Activated CD8-positive, alpha-beta memory T cell treated with anti-CD3 and anti-CD28 coated beads for 36 hours (primary cell): ENCODE data around the gene TJP2. TPM values are rescaled to one million over a fixed set of nuclear protein-coding genes. Genes with fewer than 3 reads are reported as not detected.

Experiments used
- CTCF ChIA-PET: fragments of 350-600 bp; sonication (Branson Sonifier 250); formaldehyde crosslinking; loops from one replicate; lab custom pipeline; 2021; ENCODE audit warnings: antibody characterized with exemption; lab: Charles Lee
- POLR2A ChIA-PET: fragments of 350-600 bp; sonication (Branson Sonifier 250); formaldehyde crosslinking; loops from one replicate; lab custom pipeline; 2021; ENCODE audit warnings: antibody characterized with exemption; lab: Charles Lee
- total RNA-seq, 2 experiments: library from RNA; stranded (reverse); gene quantifications; one replicate each; pipeline ENCODE4 v1.2.3, GENCODE V29; 2021

Gene TJP2
- total RNA-seq, 2 experiments from 2014 or later = 14.1 to 16.6 TPM

DNA sequence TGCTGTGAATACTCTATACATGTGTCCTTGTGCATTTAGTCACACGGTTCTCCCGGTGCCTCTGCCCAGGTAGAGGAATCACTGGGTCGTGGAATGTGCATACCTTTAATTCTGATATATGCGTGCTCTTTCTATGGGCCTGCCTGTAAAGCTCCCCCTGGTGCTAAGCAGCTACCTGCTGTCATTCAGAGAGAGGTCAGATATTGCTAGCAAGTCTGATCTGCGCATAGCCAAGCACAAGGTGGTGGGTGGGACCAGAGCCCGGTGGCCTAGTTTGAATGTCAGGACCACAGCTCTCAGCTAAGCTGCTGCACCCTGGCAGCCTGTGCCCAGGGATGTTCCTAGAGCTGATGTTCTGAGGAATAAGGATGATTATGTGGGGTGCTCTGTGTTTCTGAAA, 33.4 kb downstream of the TJP2 start:
- POLR2A ChIA-PET = no interaction called here
- CTCF ChIA-PET = no interaction called here

DNA sequence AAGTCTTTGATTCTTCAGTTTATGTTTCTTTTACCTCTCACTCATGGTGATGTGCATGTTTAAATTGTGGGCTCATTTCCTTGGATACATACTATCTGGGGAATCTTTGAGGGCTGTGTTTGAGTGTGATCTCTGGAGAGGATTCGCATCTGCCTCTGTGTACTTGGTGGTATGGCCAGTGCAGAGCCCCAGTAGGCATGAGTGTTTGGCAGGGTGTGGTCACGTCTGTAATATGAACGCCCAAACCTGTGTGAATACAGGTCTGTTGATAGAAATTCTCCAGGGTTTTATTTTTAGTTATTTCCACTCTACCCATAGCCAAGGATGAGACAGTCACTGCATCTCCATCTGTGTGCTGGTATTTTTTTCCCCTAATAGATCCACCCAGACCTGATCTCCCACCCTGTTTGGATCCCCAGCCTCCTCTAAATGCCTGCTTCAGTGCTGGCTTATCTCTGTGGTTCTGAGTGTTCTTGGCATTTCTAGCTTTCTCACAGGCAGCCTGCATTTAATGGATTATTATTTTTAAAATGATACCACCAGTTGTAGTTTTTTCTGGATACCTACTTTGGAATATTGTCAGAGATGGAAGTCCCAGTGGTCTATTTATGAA, 37.5 kb downstream of the TJP2 start:
- CTCF ChIA-PET = no interaction called here
- POLR2A ChIA-PET = no interaction called here

DNA sequence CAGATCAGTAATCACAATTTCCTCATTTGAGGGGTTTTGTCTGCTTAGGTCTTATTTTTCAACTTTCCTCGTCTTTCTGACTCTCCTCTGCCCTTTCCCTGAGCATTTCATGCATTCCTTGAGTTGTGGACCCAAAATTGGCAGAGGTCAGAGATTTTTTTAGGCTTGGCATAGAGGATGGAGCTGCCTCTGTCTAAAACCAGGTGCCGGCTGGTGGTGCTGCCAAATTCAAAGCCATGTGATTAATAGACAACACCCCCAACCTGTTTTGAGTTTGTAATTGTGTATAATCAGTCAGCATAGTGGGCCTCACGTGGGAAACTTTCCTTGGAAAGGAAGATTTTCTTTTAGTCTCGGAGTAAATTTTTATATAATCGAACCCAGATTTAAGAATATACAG, 39.6 kb downstream of the TJP2 start:
- POLR2A ChIA-PET = no interaction called here
- CTCF ChIA-PET = no interaction called here

DNA sequence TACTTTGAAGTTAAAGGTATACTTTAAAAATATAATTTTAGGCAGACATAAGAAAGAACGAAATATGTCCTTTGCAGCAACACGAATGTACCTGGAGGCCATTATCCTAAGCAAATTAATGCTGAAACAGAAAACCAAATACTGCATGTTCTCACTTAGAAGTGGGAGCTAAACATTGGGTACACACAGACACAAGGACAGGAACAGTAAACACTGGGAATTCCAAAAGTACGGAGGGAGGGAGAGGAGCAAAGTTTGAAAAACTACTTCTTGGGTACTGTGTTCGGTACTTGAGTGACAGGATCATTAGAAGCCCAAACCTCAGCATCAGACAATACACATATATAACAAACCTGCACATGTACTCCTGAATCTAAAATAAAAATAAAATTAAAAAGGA, 40.9 kb downstream of the TJP2 start:
- POLR2A ChIA-PET = no interaction called here
- CTCF ChIA-PET = no interaction called here

DNA sequence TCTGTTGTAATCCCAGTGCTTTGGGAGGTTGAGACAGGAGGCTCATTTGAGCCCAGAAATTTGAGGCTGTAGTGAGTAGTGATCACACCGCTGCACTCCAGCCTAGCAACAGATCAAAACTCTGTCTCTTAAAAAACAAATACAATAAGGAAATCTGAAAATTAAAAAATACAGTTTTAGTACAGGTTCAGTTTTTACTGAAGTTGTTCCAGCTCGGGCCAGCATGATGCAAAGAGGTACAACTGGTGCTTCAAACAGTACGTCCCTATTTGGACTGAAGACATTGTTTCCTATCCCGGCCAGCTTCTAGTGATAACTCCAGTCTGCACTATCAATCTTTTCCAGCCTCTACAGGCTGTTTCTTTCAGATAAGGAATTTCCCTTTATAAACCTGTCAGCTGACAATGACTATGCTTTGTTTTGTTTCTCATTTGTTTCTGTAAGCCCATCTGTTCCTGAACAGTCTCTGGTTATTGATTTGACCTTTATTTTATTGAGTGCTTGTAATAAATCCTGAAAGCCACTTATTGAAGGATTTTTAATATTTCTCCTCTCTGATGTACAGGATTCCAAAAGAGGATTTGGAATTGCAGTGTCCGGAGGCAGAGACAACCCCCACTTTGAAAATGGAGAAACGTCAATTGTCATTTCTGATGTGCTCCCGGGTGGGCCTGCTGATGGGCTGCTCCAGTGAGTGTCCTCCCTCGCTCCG, 41.9 kb downstream of the TJP2 start:
- ChIA-PET CTCF (no interaction called here), POLR2A (no interaction called here)

DNA sequence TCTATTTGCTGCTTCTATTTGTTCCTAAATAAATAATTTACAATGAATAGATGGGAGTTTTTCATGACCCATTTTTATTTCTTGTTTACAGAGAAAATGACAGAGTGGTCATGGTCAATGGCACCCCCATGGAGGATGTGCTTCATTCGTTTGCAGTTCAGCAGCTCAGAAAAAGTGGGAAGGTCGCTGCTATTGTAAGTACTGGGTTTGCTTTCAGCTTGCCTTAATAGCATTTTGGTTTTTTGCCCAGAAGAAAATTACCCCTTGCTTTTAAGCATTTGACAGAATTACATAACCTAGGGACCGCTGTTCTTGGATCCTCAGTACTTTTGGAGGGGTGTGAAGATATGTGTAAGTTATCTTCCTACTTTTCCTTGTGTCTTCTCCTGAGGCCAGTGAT, 44.1 kb downstream of the TJP2 start:
- POLR2A ChIA-PET = no interaction called here
- CTCF ChIA-PET = interaction anchor here (0.8 kb wide), 1 partner anchor 25 kb away, joined by 3 read pairs; no protein-coding TSS in a partner anchor

DNA sequence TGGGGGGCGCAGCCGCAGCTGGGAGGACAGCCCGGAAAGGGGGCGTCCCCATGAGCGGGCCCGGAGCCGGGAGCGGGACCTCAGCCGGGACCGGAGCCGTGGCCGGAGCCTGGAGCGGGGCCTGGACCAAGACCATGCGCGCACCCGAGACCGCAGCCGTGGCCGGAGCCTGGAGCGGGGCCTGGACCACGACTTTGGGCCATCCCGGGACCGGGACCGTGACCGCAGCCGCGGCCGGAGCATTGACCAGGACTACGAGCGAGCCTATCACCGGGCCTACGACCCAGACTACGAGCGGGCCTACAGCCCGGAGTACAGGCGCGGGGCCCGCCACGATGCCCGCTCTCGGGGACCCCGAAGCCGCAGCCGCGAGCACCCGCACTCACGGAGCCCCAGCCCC, 47.0 kb downstream of the TJP2 start:
- ChIA-PET CTCF (no interaction called here), POLR2A (no interaction called here)

DNA sequence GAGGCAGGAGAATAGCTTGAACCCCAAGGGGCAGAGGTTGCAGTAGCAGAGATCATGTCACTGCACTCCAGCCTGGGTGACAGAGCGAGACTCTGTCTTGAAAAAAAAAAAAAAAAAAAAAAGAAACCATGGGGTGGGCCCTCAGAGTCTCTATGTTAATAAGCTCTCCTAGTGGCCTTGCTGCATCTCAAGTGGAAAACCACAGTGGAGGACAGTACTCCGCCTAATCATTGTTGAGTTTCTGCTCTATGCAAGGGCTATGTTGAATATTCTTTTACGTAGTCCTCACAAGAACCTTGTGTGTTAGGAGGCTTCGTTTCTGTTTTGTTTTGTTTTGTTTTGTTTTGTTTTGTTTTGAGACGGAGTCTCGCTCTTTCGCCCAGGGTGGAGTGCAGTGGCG, 48.9 kb downstream of the TJP2 start:
- ChIA-PET POLR2A (no interaction called here), CTCF (interaction anchor here (1.2 kb wide), 1 partner anchor 167 kb away, joined by 3 read pairs; no protein-coding TSS in a partner anchor)

DNA sequence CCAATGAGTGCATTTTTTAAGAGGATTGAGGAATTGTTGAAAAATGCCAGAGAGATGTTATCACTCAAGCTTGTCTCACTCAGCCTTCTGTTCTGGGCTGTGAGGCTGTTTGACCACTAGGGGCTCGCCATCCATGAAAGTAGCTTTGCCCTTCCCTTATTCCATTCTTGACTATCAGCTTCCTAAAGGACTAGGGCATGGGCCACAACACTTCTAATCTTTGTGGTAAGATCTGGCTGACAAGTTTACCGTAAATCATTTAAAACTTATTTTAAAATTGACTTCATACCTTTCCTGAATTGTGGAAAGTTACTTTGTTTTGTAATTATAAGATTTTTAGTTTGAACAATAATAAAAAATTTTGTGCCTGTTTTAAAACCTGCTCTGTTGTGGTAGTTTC, 49.5 kb downstream of the TJP2 start:
- ChIA-PET CTCF (interaction anchor here (1.2 kb wide), 1 partner anchor 168 kb away, joined by 3 read pairs; no protein-coding TSS in a partner anchor), POLR2A (no interaction called here)

DNA sequence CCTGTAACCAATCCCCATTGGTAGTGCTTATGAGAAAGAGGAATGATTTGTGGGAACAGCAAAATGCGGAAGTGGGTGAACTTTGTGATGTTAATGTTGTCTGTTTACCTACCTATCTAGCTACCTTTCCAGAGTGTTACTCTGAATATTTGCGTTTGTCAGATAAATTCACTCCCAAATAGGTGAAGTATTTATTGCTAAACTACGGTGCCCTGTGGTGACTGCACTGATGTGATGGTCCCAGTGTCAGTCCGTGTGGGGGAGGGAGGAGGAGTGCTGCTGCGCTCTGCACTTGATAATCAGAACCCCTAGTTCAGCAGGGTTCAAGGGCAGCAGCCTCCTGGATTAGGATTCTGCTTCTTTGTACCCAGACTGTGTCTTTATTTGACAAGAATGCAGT, 55.3 kb downstream of the TJP2 start:
- POLR2A ChIA-PET = interaction anchor here (0.6 kb wide), 1 partner anchor 37 kb away, joined by 3 read pairs; no protein-coding TSS in a partner anchor

DNA sequence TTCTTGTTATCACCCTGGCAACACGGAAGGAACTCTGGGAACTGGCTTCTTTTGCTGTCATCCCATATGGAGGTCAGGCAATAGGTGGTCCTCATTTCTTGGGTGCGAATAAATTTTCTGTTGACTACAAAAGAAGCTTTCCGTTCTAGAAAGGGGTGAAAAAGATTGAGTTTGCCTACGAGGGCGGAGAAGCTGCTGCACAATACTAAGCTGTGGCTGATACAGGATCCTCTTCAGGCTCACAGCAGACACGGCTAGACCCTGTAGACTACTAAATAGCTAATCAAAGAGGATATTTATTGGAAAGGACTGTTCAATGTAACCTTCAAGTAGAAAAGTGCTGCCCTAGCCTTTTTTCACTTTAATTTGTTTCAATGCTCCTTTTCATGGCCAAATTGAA, 58.1 kb downstream of the TJP2 start:
- ChIA-PET CTCF (no interaction called here), POLR2A (no interaction called here)

More for the DNA sequence above, 55.3 kb downstream of the TJP2 start:
- CTCF ChIA-PET = no interaction called here

DNA sequence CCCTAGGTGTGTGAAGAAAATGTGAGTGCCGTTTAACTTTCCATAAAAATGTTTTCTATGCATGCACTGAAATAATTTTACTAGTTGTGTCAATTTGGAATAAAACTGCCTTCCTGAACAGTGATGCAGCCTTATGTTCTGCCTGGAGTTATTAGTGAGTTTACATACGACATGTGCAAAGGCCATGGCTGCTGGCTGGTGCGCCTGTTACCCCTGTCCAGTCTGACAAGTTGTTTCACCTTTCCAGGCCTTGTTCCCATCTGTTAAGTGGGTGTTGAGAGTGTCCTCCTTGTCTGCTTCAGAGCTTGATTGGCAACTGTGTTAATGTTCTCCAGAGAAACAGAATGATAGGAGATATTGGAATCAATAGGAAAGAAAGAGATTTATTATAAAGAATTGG, 60.6 kb downstream of the TJP2 start:
- POLR2A ChIA-PET = no interaction called here
- CTCF ChIA-PET = no interaction called here

DNA sequence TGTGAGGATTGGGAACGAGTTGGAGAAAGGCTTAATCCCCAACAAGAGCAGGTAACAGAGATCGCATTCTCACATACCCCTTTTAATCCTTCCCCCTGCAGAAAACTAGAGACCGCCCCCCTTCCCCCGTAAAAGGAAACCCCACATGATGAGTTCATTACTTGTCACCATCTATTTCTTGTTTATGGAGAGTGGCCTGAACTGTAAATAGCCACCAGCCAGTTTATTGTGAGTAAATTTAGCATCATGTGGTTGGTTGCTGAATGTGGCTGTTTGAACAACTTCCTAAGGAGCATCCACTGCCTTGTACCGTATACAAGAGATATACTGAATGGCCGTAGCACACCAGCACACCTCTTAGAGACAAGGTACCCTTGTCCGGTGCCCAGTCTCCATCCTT, 62.1 kb downstream of the TJP2 start:
- ChIA-PET CTCF (no interaction called here), POLR2A (no interaction called here)

DNA sequence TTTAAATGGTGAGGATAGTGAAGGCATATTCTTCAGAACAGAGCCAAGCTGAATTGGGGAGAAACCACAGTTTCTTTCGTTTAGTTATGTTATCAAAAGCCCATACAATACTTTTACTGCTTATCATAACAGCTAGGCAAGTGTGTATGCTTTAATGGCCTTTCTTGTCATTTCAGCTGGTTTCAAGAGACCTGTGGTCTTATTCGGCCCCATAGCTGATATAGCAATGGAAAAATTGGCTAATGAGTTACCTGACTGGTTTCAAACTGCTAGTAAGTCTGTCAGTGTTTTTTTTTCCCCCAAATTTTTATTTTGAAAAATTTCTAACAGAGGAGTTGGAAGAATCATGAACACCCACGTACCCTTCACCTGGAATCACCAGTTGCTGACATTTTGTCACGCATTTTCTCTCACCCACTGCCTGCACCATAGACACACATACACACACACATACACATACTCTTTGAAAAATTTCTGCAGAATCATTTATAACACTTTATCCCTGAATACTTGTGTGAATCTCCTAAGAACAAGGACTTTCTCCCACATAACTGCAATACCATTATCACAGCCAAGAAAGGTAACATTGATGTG, 63.7 kb downstream of the TJP2 start:
- ChIA-PET CTCF (interaction anchor here (0.6 to 0.9 kb wide), 2 partner anchors 9 to 124 kb away, joined by 3 read pairs; no protein-coding TSS in a partner anchor), POLR2A (no interaction called here)

DNA sequence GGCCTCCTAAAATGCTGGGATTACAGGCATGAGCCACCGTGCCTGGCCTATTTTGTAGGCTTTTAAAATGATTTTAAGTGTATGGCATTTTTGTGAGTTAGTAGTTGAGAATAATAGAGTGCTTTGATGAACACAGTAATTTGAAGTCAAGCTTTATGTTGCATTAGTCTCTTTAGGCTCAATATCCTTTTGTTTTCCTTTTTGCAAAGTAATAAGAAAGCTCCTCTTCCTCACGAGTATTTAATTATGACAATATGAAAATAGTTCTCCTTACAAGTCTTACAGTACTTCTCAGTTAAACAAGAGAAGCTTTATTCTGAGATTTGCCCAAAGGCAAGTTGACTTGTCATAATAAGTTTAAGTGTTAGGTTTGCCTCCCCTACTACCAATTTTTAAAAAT, 69.0 kb downstream of the TJP2 start:
- POLR2A ChIA-PET = no interaction called here
- CTCF ChIA-PET = no interaction called here

DNA sequence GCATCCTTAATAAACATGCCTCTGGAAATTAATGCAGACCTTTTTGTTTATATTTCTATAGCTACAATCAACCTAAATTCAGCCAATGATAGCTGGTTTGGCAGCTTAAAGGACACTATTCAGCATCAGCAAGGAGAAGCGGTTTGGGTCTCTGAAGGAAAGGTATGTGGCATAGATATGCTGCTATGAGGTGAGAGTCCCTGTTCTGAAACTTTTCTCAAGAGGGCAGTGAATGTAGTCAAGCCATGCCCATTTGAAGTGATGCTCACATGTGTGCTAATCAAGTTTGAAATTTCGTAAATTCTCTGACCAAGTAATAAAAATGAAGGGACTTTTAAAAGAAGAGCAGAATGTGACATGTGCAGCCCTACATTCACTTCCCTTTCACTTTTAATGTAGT, 72.6 kb downstream of the TJP2 start:
- CTCF ChIA-PET = no interaction called here
- POLR2A ChIA-PET = no interaction called here

DNA sequence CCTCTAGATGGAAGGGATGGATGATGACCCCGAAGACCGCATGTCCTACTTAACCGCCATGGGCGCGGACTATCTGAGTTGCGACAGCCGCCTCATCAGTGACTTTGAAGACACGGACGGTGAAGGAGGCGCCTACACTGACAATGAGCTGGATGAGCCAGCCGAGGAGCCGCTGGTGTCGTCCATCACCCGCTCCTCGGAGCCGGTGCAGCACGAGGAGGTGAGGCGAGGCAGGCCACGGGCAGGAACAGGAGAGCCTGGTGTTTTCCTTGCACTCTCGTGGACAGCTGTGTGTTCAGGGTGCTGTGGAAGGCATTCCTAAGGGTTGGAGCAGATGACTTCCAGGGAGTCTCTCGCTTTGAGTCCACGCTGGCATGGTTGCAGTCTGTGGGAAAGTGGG, 73.9 kb downstream of the TJP2 start:
- POLR2A ChIA-PET = no interaction called here
- CTCF ChIA-PET = no interaction called here

DNA sequence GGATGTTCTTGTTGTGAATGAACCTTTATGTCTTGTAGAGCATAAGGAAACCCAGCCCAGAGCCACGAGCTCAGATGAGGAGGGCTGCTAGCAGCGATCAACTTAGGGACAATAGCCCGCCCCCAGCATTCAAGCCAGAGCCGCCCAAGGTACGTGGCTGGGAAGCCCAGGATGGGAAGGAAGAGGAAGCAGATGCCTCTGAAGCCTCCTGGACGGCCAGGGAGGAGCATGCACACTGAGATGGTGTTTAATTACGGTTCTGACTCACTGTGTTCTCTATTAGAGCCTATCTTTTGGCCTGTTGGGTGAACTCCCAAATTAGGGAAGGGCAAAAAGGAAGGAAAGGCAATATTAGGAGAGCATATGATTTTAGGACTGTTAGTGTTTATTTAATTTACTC, 75.3 kb downstream of the TJP2 start:
- POLR2A ChIA-PET = no interaction called here
- CTCF ChIA-PET = no interaction called here

DNA sequence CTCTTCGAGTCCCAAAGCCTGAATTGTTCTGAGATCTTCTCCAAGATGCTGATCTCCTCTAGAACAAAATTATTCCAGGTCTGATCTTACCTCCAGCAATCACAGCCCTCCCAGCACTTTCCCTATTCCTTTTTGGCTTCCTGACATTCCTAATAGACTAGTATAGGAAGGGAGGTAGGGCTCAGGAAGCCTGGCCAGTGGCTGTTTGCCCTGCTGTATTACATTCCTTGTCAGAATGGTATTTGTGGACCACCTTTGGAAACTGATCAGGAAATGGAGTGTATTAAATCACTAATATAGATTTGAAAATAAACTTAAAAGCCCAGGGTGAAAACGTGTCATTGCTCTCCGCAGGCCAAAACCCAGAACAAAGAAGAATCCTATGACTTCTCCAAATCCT, 76.6 kb downstream of the TJP2 start:
- ChIA-PET POLR2A (no interaction called here), CTCF (no interaction called here)

DNA sequence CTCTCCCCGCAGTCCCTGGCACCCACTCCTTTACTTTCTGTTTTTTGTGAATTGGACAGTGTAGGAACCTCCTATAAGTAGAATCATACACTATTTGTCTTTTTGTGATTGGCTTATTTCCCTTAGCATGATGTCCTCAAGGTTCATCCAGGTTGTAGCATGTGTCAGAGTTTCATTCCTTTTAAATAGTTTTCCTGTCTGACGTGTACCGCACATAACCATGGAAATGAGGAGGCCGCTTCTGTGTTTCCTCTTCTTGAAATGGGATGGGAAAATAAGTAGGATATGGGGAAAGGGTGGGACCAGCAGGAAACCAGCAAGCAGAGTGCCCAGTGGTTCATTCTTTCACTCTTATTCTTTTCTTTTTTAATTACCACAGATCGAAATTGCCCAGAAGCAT, 78.4 kb downstream of the TJP2 start:
- CTCF ChIA-PET = no interaction called here
- POLR2A ChIA-PET = no interaction called here

DNA sequence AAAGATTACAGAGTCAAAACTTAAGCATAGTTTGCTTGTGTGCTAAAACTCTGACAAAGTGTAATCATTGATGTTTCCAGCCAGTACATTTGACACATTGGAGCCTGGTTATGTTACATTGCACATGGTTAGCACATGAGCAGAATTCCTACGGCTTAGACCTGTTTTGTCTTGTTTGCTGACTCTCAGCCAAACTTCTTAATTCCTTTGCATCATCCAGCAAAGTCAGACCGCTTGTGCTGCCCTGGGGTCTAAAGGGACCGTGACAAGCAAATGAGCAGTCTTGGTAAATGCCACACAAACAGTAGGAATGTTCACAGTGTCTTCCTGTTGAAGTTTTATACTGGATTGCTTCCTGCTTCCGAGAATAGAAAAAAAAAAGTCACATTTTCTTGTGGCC, 79.0 kb downstream of the TJP2 start:
- CTCF ChIA-PET = no interaction called here
- POLR2A ChIA-PET = no interaction called here
